ENCODE data around the gene STAT5B. TPM values are rescaled to one million over a fixed set of nuclear protein-coding genes. Genes with fewer than 3 reads are reported as not detected.

The STAT5B gene
- total RNA-seq, 1 experiment from 2014 or later: 42.9 TPM

DNA sequence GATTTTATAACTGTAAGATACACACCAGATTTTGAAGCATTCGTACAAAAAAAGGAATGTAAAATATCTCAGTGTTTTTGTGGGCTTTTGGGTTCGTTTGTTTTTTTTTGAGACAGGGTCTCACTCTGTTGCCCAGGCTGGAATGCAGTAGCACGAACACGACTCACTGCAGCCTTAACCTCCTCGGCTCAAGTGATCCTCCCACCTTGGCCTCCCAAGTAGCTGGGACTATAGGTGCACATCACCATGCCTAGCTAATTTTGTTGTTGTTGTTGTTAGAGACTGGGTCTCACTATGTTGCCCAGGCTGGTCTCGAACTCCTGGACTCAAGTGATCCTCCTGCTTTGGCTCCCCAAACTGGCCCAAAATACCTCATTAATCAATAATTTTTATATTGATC, 15.9 kb downstream of the STAT5B start:
- Histone ChIP-seq H3K27me3 (ENCODE audit: insufficient read depth, low read length) (no peaks in the 10 kb centered on the region), H4K91ac (ENCODE audit: insufficient read length, low read depth, low read length) (no peak overlapping the region), H4K8ac (replicated peaks; ENCODE audit: insufficient read length, low read depth, low read length) (no peak overlapping the region), H3K56ac (ENCODE audit: insufficient read length, low read depth, low read length) (no peak overlapping the region), H3K14ac (ENCODE audit: insufficient read depth, low read length) (no peak overlapping the region), H2BK5ac (ENCODE audit: insufficient read length, low read length) (no peak overlapping the region), H2BK15ac (ENCODE audit: low read depth, low read length) (no peak overlapping the region), H4K5ac (ENCODE audit: insufficient read length, low read depth, low read length) (no peak overlapping the region), H3T11ph (ENCODE audit: low read length) (no peak overlapping the region), H3K9ac (ENCODE audit: extremely low read depth, insufficient read length, low read length) (no peak overlapping the region), H3K9me3 (ENCODE audit: control insufficient read depth, low read depth, low read length) (no peaks in the 10 kb centered on the region), H3K79me2 (ENCODE audit: insufficient read depth, low read length) (no peaks in the 10 kb centered on the region), H3K23me2 (ENCODE audit: insufficient read length, low read depth, low read length, poor library complexity, severe bottlenecking) (no peaks in the 10 kb centered on the region), H2AFZ (ENCODE audit: low read length) (no peak overlapping the region), H3K18ac (ENCODE audit: insufficient read length, low read depth, low read length) (no peak overlapping the region), H3K4me2 (ENCODE audit: insufficient read depth, insufficient read length, low read length) (no peak overlapping the region), H3K4me1 (ENCODE audit: insufficient read depth, low read length) (no peaks in the 10 kb centered on the region), H2AK5ac (ENCODE audit: insufficient read length, low read length) (no peak overlapping the region), H3K4ac (ENCODE audit: low read depth, low read length) (no peak overlapping the region), H2BK20ac (ENCODE audit: low read depth, low read length, poor library complexity, severe bottlenecking) (no peak overlapping the region), H3K79me1 (ENCODE audit: insufficient read depth, low read depth, low read length, poor library complexity, severe bottlenecking) (peaks cover under 1% of the 10 kb centered on the region), H2BK12ac (ENCODE audit: insufficient read length, low read depth, low read length) (no peak overlapping the region), H3K27ac (ENCODE audit: insufficient read length, low read depth, low read length) (no peak overlapping the region), H3K23ac (ENCODE audit: insufficient read length, low read depth, low read length) (no peak overlapping the region), H4K20me1 (ENCODE audit: control insufficient read depth, insufficient read depth, insufficient read length) (no peaks in the 10 kb centered on the region), H2BK120ac (ENCODE audit: low read depth, low read length, poor library complexity, severe bottlenecking) (no peak overlapping the region)
- H3K36me3 Mint-ChIP-seq (ENCODE audit: insufficient read depth in 1 of 3, low read depth in 3 of 3): no peaks in the 10 kb centered on the region; a peak in 2 of 7 replicates
- no peak overlapping the region for H3K27ac Mint-ChIP-seq
- peaks cover 3 to 7% of the 10 kb centered on the region in 2 experiments for H3K4me1 Mint-ChIP-seq
- WGBS (ENCODE audit: extremely low coverage, insufficient read length, low lambda C conversion rate): no CpG with 5 or more reads among the region's 6 CpGs
- DNase-seq: no peak
- no peaks in the 10 kb centered on the region for H3K9me3 Mint-ChIP-seq
- H3K27me3 Mint-ChIP-seq (ENCODE audit: low read depth): no peaks in the 10 kb centered on the region
- no peak overlapping the region for H3K4me3 Mint-ChIP-seq
- TF ChIP-seq, protein P1, sequence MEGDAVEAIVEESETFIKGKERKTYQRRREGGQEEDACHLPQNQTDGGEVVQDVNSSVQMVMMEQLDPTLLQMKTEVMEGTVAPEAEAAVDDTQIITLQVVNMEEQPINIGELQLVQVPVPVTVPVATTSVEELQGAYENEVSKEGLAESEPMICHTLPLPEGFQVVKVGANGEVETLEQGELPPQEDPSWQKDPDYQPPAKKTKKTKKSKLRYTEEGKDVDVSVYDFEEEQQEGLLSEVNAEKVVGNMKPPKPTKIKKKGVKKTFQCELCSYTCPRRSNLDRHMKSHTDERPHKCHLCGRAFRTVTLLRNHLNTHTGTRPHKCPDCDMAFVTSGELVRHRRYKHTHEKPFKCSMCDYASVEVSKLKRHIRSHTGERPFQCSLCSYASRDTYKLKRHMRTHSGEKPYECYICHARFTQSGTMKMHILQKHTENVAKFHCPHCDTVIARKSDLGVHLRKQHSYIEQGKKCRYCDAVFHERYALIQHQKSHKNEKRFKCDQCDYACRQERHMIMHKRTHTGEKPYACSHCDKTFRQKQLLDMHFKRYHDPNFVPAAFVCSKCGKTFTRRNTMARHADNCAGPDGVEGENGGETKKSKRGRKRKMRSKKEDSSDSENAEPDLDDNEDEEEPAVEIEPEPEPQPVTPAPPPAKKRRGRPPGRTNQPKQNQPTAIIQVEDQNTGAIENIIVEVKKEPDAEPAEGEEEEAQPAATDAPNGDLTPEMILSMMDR (conservative IDR thresholded peaks at IDR 0.05): no peak

Measured in H9 (cell line).